Breast epithelium (tissue), 4 donors: Measurements from ENCODE around the gene TBCE. TPM values are rescaled to one million over a fixed set of nuclear protein-coding genes. Genes with fewer than 3 reads are reported as not detected.
A peak's percentile ranks its signal among the peaks of the same experiment; 100 is the strongest.

ENCODE experiments used
- DNase-seq, 2 donors: peaks; one replicate each; pipeline ENCODE4 v3.0.0-alpha.2; 2019; ENCODE audit warnings: low spot score in 2 of 2
- H3K27ac ChIP-seq, 2 donors: fragments of 200-600 bp; sonication (generic) in 1 of 2; one replicate each; pipeline ENCODE4 v1.5.1; 2016 to 2019; ENCODE audit warnings: mild to moderate bottlenecking in 1 of 2
- H3K27me3 ChIP-seq, 2 donors: fragments of 200-600 bp; sonication (generic) in 1 of 2; one replicate each; pipeline versions ENCODE4 v1.5.1 to v1.6.0; 2017 to 2019; ENCODE audit warnings: control low read depth in 1 of 2, mild to moderate bottlenecking in 1 of 2
- H3K36me3 ChIP-seq: fragments of 200-600 bp; one replicate; pipeline ENCODE4 v1.5.1; 2019
- H3K4me1 ChIP-seq, 2 donors: fragments of 200-600 bp; sonication (generic); one replicate each; pipeline ENCODE4 v1.5.1; 2016 to 2019; ENCODE audit warnings: control low read depth in 1 of 2
- H3K4me3 ChIP-seq, 3 donors: fragments of 200-600 bp; sonication (generic); 1 replicate in 2 of 3; 2 replicates in 1 of 3; pipeline ENCODE4 v1.5.1; 2016 to 2019; ENCODE audit warnings: mild to moderate bottlenecking in 3 of 3, moderate library complexity in 2 of 3
- H3K9me3 ChIP-seq, 2 donors: fragments of 200-600 bp; sonication (generic) in 1 of 2; one replicate each; pipeline ENCODE4 v1.5.1; 2016 to 2019; ENCODE audit warnings: control low read depth in 1 of 2
- POLR2A ChIP-seq: fragments of 450-650 bp; IDR thresholded peaks from one replicate; pipeline ENCODE4 v1.6.1; 2016; ENCODE audit warnings: antibody characterized with exemption, mild to moderate bottlenecking, moderate library complexity
- POLR2AphosphoS5 ChIP-seq, 3 donors: sonication (generic); formaldehyde crosslinking; IDR thresholded peaks; one replicate each; pipeline ENCODE4 v1.6.1; 2017; ENCODE audit warnings: antibody characterized with exemption in 3 of 3
- intact Hi-C: fragments of 100-400 bp; cut with DNase I; formaldehyde crosslinking; loops from one replicate; pipeline ENCODE4 v1.15.1; 2023; ENCODE audit warnings: low total_unique reads
- total RNA-seq, 3 donors: library from RNA; depleted of rRNA; stranded (reverse); fragments of >200 nt; gene quantifications; one replicate each; pipeline ENCODE4 v1.1.0, GENCODE V29; 2016
- TF ChIP-seq, protein P1 (sequence below), 3 donors: fragments of 450-650 bp; IDR thresholded peaks; one replicate each; pipeline ENCODE4 v1.5.1; 2016 to 2017; ENCODE audit warnings: antibody characterized with exemption in 3 of 3, mild to moderate bottlenecking in 3 of 3, moderate library complexity in 3 of 3

TBCE gene
- total RNA-seq, 3 donors from 2014 or later: 13.3 to 21.2 (median 19.7) TPM

DNA sequence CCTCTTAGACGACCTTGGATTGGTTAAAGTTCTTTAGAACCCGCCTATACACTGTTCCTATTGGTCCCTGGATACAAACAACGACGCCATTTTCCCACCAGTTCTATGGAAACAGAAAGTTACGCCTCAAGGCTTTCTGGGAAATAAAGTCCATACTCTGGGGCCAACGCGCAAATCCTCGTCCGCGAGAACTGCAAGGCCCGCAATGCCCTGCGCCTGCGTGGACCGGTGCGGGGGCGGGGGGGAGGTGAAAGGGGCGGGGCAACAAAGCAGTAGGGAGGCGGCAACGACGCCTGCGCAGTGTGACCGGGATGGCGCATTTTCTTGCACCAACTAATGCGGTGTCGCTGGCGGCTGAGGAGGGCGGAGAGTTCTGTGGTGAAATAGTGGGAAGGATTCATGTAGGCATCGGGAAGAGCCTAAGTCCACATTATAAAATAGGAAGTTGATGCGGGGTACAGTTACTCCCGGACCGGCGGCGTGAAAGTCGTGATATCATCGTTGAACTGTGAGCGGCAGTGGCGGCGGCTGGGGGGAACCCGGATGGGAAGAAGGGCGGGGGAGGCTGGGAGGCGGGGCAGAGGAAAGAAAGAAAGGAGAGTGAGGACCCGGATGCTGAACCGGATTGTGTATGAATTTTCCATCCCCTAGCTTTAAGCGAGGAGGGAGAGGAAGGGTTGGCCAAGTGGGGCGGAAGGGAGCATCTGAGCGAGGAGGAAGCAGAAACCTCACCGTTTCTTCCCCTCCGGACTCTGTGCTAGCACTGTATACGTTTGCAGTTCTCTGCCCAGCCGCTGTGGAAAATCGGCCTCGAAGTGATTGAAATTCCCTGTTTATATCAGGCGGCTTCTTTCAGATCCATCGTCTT is 38.7 kb upstream of the TBCE start, which contains the start of gene GGPS1:
Gene GGPS1, plus strand, starts transcription at position 300 of the 868 bp plus-strand sequence. CDS start 6,695 bp downstream, outside the sequence.
- Histone ChIP-seq H3K4me3 (peak within 1 kb of the TSS; percentile 90 to 99 (median 98)), H3K27me3 (no peaks in the 10 kb centered on the region), H3K27ac (peak within 1 kb of the TSS; percentile 98 to 99), H3K36me3 (no peaks in the 10 kb centered on the region), H3K4me1 (peaks cover 0 to 27% of the 10 kb centered on the region in 2 donors), H3K9me3 (no peaks in the 10 kb centered on the region)
- TF ChIP-seq POLR2AphosphoS5 (IDR thresholded peaks at IDR 0.05): peak; percentile 89 to 100 (median 99)
- TF ChIP-seq POLR2A: peak; percentile 98
- TF ChIP-seq, protein P1, sequence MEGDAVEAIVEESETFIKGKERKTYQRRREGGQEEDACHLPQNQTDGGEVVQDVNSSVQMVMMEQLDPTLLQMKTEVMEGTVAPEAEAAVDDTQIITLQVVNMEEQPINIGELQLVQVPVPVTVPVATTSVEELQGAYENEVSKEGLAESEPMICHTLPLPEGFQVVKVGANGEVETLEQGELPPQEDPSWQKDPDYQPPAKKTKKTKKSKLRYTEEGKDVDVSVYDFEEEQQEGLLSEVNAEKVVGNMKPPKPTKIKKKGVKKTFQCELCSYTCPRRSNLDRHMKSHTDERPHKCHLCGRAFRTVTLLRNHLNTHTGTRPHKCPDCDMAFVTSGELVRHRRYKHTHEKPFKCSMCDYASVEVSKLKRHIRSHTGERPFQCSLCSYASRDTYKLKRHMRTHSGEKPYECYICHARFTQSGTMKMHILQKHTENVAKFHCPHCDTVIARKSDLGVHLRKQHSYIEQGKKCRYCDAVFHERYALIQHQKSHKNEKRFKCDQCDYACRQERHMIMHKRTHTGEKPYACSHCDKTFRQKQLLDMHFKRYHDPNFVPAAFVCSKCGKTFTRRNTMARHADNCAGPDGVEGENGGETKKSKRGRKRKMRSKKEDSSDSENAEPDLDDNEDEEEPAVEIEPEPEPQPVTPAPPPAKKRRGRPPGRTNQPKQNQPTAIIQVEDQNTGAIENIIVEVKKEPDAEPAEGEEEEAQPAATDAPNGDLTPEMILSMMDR (IDR thresholded peaks at IDR 0.05): no peak
- DNase-seq: peak; percentile 98 to 99
- intact Hi-C loops: no loop called here

DNA sequence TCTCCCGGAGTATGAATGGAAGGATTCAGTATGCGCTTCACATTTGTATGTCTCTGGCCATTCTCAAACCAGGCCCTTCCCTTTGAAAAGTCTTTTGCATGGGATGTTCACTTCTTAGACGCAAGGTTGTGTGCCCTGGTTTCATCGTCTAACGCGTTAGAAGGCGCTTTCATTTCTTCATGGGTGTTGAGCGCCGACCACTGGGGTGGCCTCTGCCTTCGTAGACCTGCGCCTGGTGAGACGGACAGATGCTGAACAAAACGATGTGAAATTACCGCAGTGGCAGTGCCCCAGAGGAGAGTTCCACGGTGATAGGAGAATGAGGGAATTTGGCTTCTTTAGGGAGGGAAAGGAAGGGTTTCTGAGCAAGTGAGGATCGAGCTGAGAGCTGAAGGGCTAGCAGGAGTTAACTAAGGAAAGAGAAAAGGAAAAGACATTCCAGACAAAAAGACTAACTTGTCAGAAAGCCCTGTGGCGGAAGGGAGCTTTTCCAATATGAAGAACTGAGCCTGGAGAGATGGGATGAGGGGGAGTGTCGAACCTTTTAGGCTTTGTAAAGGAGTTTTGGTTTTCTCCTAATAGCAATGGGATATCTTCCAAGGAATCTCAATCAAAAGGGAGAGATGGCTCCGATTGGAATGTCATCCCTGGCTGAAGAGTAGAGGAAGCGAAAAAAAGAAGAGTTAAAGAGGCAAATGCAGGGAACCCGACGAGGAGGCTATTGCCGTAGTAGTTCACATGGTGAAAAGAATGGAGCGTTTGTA is 37.9 kb upstream of the TBCE start:
- H3K9me3 ChIP-seq: no peaks in the 10 kb centered on the region
- no peaks in the 10 kb centered on the region for H3K27me3 ChIP-seq
- H3K4me3 ChIP-seq: peak overlapping the region; percentile 77 to 99 (median 90)
- intact Hi-C loops: no loop called here
- TF ChIP-seq, protein P1 (IDR thresholded peaks at IDR 0.05): peak in 1 of 3 donors; percentile 2
- no peak for TF ChIP-seq POLR2AphosphoS5 (IDR thresholded peaks at IDR 0.05)
- DNase-seq: no peak
- peak overlapping the region; percentile 90 to 98 for H3K27ac ChIP-seq
- peaks cover 0 to 24% of the 10 kb centered on the region in 2 donors for H3K4me1 ChIP-seq
- no peaks in the 10 kb centered on the region for H3K36me3 ChIP-seq

DNA sequence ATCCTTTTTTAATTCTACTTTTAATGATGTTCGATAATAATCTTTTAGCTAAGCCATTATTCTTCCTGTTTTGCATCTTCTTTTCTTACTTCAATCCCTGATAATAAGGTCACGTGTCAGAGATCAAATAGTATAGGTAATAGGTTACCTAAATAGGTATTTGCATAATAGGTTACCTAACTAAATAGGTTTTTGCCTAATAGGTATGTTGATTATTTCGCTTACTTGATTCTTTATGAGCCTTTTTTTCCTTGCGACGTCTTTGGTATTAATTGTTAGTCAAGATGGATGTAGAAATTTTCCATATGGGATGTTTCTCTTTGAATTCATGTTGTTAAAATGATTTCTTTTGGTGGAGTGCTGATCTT is 36.3 kb upstream of the TBCE start:
- Histone ChIP-seq H3K36me3 (no peaks in the 10 kb centered on the region), H3K27me3 (no peaks in the 10 kb centered on the region), H3K4me3 (no peak overlapping the region), H3K4me1 (peaks cover 0 to 19% of the 10 kb centered on the region in 2 donors), H3K9me3 (no peaks in the 10 kb centered on the region), H3K27ac (peak overlapping the region in 1 of 2 donors; percentile 90)
- intact Hi-C loops: no loop called here
- DNase-seq: no peak
- TF ChIP-seq, protein P1 (IDR thresholded peaks at IDR 0.05): no peak
- TF ChIP-seq POLR2AphosphoS5 (IDR thresholded peaks at IDR 0.05) (no peak), POLR2A (no peak)

DNA sequence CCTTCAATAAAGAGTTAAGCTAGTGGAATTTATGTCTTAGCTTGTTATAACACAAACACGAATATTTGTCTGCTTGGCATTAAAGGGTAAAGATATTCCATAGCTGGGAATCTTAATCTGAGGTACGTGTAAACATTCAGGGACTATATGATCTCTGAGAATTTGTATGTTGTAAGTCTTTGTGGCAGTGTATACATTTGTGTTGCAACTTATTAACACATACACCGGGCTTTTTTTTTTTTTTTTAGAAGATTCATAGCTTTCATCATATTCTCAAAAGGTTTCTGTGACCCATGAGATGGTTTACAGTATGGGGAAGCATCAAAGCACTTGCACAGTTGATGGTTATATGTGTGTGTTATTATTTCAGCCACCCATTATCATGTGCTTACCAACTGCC is 35.8 kb upstream of the TBCE start:
- Histone ChIP-seq H3K4me3 (no peak overlapping the region), H3K27ac (no peak overlapping the region), H3K36me3 (no peaks in the 10 kb centered on the region), H3K27me3 (no peaks in the 10 kb centered on the region), H3K9me3 (no peaks in the 10 kb centered on the region), H3K4me1 (peaks cover 0 to 19% of the 10 kb centered on the region in 2 donors)
- DNase-seq: no peak
- intact Hi-C loops: no loop called here
- no peak for TF ChIP-seq POLR2A
- no peak for TF ChIP-seq POLR2AphosphoS5 (IDR thresholded peaks at IDR 0.05)
- TF ChIP-seq, protein P1 (IDR thresholded peaks at IDR 0.05): no peak
